Fibroblast of gingiva (primary cell): ENCODE data around the gene TMEM92.

Experiments used
- DNase-seq: peaks from one replicate; pipeline ENCODE4 v3.0.0-alpha.2; 2011; ENCODE audit warnings: low read depth

TMEM92 gene

DNA sequence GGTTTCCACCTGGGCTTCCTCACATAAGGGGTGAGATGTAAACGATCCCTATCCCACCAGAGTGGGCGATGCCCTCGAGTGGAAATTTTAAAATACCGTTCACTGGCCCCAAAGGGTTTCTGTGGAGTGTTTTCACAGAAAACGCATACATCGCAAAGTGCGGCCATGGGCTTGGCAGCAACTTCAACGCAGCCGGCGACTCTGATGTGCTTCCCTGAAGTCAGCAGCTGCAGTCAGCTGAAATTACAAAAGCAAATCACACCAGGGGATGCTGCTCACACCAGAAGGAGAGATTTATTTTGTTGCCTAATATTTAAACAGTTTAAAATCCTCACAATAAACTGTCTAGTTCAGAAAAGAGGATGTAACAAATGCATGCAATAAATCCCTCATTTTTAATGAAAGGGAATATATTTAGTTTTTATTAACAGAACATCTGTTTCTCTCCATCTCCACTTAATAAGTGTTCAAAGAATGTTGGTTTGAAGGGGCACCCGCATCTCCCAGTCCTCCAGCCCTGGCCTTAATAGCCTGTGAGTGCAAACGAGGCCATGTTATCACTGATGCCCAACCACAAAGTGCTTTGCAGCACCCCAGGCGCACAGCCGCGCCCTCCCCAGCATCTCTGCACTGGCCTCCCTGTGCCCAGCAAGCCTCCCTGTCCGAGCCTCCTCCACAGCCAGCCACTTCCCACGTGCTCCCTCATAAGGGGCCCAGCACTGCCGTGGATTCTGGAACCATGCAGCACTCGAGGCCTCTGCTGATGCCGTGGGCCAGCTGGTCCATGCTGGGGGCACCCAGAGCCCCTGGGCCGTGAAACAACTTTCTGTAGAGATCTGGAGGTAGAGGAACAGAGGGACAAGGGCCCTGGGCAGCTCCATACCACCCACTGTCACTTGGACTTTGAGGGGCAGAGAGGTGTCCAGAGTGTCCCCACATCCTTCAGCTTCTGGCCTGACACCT is 54.4 kb downstream of the TMEM92 start:
- DNase-seq = no peak

DNA sequence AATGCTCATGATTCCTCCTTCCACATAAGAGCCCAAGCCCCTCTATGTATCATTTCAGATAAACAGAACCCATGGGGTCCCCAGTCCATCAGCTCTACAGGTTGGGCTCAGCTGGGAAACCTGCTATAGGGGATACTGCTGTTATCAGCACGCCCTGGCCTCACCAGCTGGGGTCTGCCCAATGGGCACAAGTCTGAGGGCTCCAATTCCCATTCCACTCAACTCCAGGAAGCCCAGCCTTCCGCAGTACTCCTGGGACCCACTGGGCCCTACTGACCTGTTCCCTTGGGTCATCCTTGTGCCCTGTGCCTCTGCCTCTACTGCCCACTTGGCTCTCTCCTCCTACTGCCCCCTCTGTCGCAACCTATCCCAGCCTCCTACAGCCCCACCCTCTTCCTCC is 55.5 kb downstream of the TMEM92 start:
- no peak for DNase-seq

DNA sequence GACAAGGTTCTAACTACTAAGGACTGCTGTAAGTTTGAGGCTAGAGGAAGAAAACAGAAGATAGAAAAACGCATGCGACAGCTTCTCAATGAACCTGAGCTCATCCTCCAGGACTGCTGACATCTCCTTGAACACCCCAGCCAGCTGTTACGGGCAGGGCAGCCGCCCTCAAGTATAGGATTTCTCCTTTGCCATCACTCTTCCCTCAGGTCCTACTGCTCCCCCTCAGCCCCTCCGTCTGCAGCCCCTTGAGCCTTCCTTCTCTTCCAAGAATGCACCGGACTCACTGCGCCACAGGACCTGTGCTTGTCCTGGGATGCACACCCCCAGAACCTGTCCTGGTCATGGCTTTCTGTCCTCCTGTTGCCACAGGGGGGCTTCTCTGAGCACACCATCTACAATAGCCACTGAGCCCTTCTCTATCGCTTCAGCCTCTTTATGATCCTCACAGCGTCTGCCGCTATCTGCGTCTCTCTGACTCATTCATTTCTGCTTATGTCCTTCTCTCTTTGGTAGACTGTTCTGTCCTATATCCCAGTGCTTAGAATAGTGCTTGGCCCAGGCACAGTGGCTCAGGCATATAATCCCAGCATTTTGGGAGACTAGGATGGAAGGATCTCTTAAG is 56.0 kb downstream of the TMEM92 start:
- DNase-seq = no peak
